D721Med (cell line): ENCODE data around the gene BNC2.

Source experiments
- DNase-seq: peaks from one replicate; pipeline ENCODE4 v3.0.0; 2011; ENCODE audit warnings: low spot score; ENCODE audit not compliant: insufficient read length
- FAIRE-seq: peaks from 2 replicates; lab custom pipeline; 2011; peaks lifted over from hg19 to GRCh38; lab: Jason Lieb, UNC
- TF ChIP-seq, protein P1 (sequence below): IDR thresholded peaks from 2 replicates; pipeline ENCODE4 v1.5.1; 2012; ENCODE audit warnings: mild to moderate bottlenecking, control low read depth; ENCODE audit not compliant: insufficient read depth; ENCODE audit errors: missing control alignments

The BNC2 gene

GRCh38 chr9:16460696-16461095 lies 409.8 kb downstream of the BNC2 start:
- no peak for DNase-seq
- TF ChIP-seq, protein P1, sequence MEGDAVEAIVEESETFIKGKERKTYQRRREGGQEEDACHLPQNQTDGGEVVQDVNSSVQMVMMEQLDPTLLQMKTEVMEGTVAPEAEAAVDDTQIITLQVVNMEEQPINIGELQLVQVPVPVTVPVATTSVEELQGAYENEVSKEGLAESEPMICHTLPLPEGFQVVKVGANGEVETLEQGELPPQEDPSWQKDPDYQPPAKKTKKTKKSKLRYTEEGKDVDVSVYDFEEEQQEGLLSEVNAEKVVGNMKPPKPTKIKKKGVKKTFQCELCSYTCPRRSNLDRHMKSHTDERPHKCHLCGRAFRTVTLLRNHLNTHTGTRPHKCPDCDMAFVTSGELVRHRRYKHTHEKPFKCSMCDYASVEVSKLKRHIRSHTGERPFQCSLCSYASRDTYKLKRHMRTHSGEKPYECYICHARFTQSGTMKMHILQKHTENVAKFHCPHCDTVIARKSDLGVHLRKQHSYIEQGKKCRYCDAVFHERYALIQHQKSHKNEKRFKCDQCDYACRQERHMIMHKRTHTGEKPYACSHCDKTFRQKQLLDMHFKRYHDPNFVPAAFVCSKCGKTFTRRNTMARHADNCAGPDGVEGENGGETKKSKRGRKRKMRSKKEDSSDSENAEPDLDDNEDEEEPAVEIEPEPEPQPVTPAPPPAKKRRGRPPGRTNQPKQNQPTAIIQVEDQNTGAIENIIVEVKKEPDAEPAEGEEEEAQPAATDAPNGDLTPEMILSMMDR = no peak
- FAIRE-seq = no peak

- TF ChIP-seq, protein P1 = no peak
- FAIRE-seq = no peak
- no peak for DNase-seq
Observed at GRCh38 chr9:16459421-16460148, 410.9 kb downstream of the BNC2 start.

DNA sequence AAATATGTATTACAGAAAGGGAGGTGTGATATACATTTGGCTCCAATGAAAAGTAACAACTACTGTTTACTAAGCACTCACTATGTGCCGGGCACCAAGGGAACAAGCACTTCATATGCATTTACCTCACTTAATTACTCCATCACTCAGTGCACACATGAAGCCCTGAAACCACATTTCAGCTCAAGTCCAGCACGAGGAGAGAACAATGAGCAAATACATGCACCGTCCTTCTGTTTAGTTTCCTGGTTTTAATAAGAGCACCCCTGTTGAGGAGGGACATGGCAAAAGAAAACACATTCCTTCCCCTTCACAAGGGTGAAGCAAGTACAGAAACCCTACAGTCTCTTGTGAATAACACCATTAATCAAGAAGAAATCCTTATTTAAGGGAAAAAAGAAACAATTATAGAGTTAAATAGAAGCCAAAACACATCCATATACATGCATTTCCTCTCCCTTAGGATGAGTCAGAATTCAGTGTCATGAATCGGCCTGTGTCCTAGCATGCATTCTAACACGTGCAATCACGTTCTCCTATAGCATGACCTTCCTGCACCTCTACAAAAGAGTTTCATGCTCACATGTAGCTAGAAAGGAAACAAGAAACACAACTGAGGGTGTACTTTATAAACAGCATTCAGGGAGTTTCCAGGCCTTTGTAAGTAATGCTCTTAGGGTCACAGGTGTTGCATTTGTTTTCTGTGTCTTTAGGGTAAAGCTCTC lies 411.6 kb downstream of the BNC2 start:
- TF ChIP-seq, protein P1 = no peak
- no peak for FAIRE-seq

GRCh38 chr9:16455842-16456241 lies 414.6 kb downstream of the BNC2 start:
- DNase-seq (no peak), FAIRE-seq (no peak)
- TF ChIP-seq, protein P1 = no peak

More for the DNA sequence above, 411.6 kb downstream of the BNC2 start:
- no peak for DNase-seq

DNA sequence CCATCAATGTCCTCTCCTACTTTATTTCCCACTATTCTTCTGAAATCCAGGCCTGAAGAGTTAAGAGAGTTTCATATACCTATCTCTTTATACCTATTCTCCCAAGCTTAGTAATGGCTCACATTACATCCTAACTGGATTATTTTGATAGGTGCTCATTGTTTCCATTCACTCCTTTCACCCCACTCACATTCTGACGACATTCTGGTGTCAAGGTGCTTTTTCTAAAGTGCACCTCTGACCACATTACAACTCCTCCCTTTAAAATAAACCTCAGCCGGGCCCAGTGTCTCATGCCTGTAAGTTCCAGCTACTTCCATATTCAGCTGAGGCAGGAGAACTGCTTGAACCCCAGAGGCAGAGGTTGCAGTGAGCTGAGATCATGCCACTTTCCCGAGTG lies 417.1 kb downstream of the BNC2 start:
- no peak for FAIRE-seq
- no peak for DNase-seq
- TF ChIP-seq, protein P1 = no peak

GRCh38 chr9:16450578-16450977 lies 419.9 kb downstream of the BNC2 start:
- no peak for FAIRE-seq

More at GRCh38 chr9:16450578-16450977, 419.9 kb downstream of the BNC2 start:
- TF ChIP-seq, protein P1 = no peak
- DNase-seq = no peak
